HG03095 (cell line): ENCODE measurements around the gene EXOC4.
"Not testable (repeated sequence)": the region's sequence is repeated elsewhere in the genome, so short reads cannot be mapped to it uniquely, and the experiment has no call there.

Experiments
- ATAC-seq: cut with Tn5 transposase; IDR thresholded peaks from one replicate; pipeline ENCODE4 v1.9.1; 2021; ENCODE audit warnings: moderate library complexity; ENCODE audit not compliant: unreplicated experiment

EXOC4 gene

GRCh38 chr7:133611955-133612354, 359.1 kb downstream of the EXOC4 start:
- ATAC-seq = no peak

- ATAC-seq = no peak
These were observed 360.4 kb downstream of the EXOC4 start for GRCh38 chr7:133613250-133613790.

GRCh38 chr7:133614251-133614650, 361.4 kb downstream of the EXOC4 start:
- no peak for ATAC-seq

GRCh38 chr7:133618970-133619369, 366.1 kb downstream of the EXOC4 start:
- no peak for ATAC-seq

GRCh38 chr7:133619491-133619890, 366.6 kb downstream of the EXOC4 start:
- no peak for ATAC-seq

GRCh38 chr7:133623721-133624120, 370.8 kb downstream of the EXOC4 start:
- no peak for ATAC-seq

- ATAC-seq = no peak
These were observed 372.2 kb downstream of the EXOC4 start for GRCh38 chr7:133625046-133625445.

GRCh38 chr7:133629701-133630100, 376.8 kb downstream of the EXOC4 start:
- ATAC-seq = no peak

- no peak for ATAC-seq
These were observed 380.2 kb downstream of the EXOC4 start for GRCh38 chr7:133633055-133633454.

GRCh38 chr7:133635541-133635940, 382.7 kb downstream of the EXOC4 start:
- no peak for ATAC-seq

GRCh38 chr7:133638857-133639256, 386.0 kb downstream of the EXOC4 start:
- ATAC-seq = no peak

GRCh38 chr7:133641436-133641835, 388.6 kb downstream of the EXOC4 start:
- ATAC-seq = no peak

- no peak for ATAC-seq
These were observed 390.0 kb downstream of the EXOC4 start for GRCh38 chr7:133642907-133643306.

GRCh38 chr7:133643652-133644051, 390.8 kb downstream of the EXOC4 start:
- not testable (repeated sequence) for ATAC-seq

GRCh38 chr7:133645884-133646391, 393.1 kb downstream of the EXOC4 start:
- ATAC-seq = no peak

GRCh38 chr7:133646472-133647315, 393.8 kb downstream of the EXOC4 start:
- ATAC-seq = no peak

GRCh38 chr7:133649593-133649992, 396.7 kb downstream of the EXOC4 start:
- ATAC-seq = no peak

GRCh38 chr7:133650069-133650468, 397.2 kb downstream of the EXOC4 start:
- ATAC-seq = no peak

- no peak for ATAC-seq
These were observed 397.8 kb downstream of the EXOC4 start for GRCh38 chr7:133650487-133651300.

GRCh38 chr7:133652547-133652946, 399.7 kb downstream of the EXOC4 start:
- ATAC-seq = no peak

GRCh38 chr7:133654547-133654946, 401.7 kb downstream of the EXOC4 start:
- ATAC-seq = no peak
